ENCODE results near the gene MSX1.

MSX1 gene

DNA sequence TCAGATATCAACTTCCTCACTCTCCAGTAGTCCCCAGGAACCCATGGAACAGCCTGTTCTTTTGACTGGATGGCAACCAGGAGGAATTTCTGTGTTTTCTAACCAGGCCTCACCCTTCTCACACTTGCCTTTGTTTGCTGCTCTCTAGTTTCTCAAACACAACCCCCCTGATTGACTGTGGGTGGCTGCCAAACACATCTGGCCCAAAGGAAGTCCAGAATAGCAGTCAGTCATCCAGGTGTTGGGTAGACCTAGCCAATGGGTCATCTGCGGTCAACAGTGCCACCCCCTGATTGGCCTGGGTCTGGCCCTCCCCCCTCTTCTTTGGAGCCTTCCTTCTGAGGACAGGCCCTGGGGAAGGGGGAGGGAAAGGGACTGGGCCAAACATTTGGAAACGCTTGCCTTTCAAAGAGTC, 53.7 kb downstream of the MSX1 start:
- no peak for DNase-seq (ENCODE audit: low spot score)

All from cerebellar cortex (tissue), 1 donor.